Natural killer cell treated with Interleukin-12 subunit alpha and Interleukin-12 subunit beta and Interleukin-15 and Interleukin-18, amount 100 ng/mL, for 72 hours (primary cell): Measurements from ENCODE around the gene PIK3R1. TPM values are rescaled to one million over a fixed set of nuclear protein-coding genes. Genes with fewer than 3 reads are reported as not detected.

ENCODE experiments used
- ATAC-seq, 2 donors: fragments of 150-1000 bp; cut with Tn5 transposase in 1 of 2; sonication (Bioruptor Pico), chemical (Tn5 transposase) in 1 of 2; 2 replicates each; pipeline ENCODE4 v1.10.0; 2021
- DNase-seq: peaks from one replicate; pipeline ENCODE4 v3.0.0; 2022; ENCODE audit warnings: low spot score
- H3K27ac Mint-ChIP-seq, 2 donors: 1 replicate in 1 of 2; 2 replicates in 1 of 2; pipeline ENCODE4 v1.8.0; 2022; ENCODE audit warnings: mixed read lengths in 2 of 2, mild to moderate bottlenecking in 1 of 2, moderate library complexity in 1 of 2
- H3K27me3 Mint-ChIP-seq, 2 donors: 1 replicate in 1 of 2; 2 replicates in 1 of 2; pipeline ENCODE4 v1.8.0; 2022; ENCODE audit warnings: mixed read lengths in 2 of 2
- H3K36me3 Mint-ChIP-seq: one replicate; pipeline ENCODE4 v1.8.0; 2022; ENCODE audit warnings: mixed read lengths
- H3K4me1 Mint-ChIP-seq, 2 donors: 1 replicate in 1 of 2; 2 replicates in 1 of 2; pipeline ENCODE4 v1.8.0; 2022; ENCODE audit warnings: low read depth in 2 of 2, mixed read lengths in 2 of 2, mild to moderate bottlenecking in 1 of 2
- H3K4me3 Mint-ChIP-seq: one replicate; pipeline ENCODE4 v1.8.0; 2022; ENCODE audit warnings: mixed read lengths
- H3K9me3 Mint-ChIP-seq: 2 replicates; pipeline ENCODE4 v1.8.0; 2022; ENCODE audit warnings: mixed read lengths
- total RNA-seq, 2 donors: library from RNA; stranded (reverse); gene quantifications; one replicate each; pipeline ENCODE4 v1.2.3, GENCODE V29; 2022

PIK3R1 gene
- total RNA-seq, 2 donors from 2014 or later = 141 to 195 TPM

- Mint-ChIP-seq H3K27ac (peak overlapping the region; percentile 6 to 81), H3K9me3 (no peaks in the 10 kb centered on the region)
Measured at GRCh38 chr5:68296895-68297294, 81.3 kb downstream of the PIK3R1 start.

GRCh38 chr5:68297656-68298055 is 82.1 kb downstream of the PIK3R1 start:
- H3K36me3 Mint-ChIP-seq = peaks cover 50% of the 10 kb centered on the region
- peaks cover 31 to 33% of the 10 kb centered on the region in 2 donors for H3K4me1 Mint-ChIP-seq
- DNase-seq (no peak), ATAC-seq (no peak)
- no peaks in the 10 kb centered on the region for H3K27me3 Mint-ChIP-seq
- no peak overlapping the region for H3K4me3 Mint-ChIP-seq
- no peaks in the 10 kb centered on the region for H3K9me3 Mint-ChIP-seq
- peak overlapping the region in 1 of 2 donors; percentile 3 for H3K27ac Mint-ChIP-seq

More at GRCh38 chr5:68296895-68297294, 81.3 kb downstream of the PIK3R1 start:
- ATAC-seq (no peak), DNase-seq (no peak)
- Mint-ChIP-seq H3K36me3 (peaks cover 56% of the 10 kb centered on the region), H3K4me3 (no peak overlapping the region), H3K27me3 (no peaks in the 10 kb centered on the region), H3K4me1 (peaks cover 31 to 34% of the 10 kb centered on the region in 2 donors)

- H3K27me3 Mint-ChIP-seq = no peaks in the 10 kb centered on the region
- no peaks in the 10 kb centered on the region for H3K9me3 Mint-ChIP-seq
- H3K27ac Mint-ChIP-seq = peak overlapping the region in 1 of 2 donors; percentile 67
- no peak overlapping the region for H3K4me3 Mint-ChIP-seq
- ATAC-seq (no peak), DNase-seq (no peak)
- H3K36me3 Mint-ChIP-seq = peaks cover 49% of the 10 kb centered on the region
- H3K4me1 Mint-ChIP-seq = peaks cover 38 to 40% of the 10 kb centered on the region in 2 donors
Measured at GRCh38 chr5:68298479-68298878, 82.9 kb downstream of the PIK3R1 start.

GRCh38 chr5:68299105-68299504 is 83.5 kb downstream of the PIK3R1 start:
- H3K27ac Mint-ChIP-seq = peak overlapping the region in 1 of 2 donors; percentile 67
- peak in 1 of 2 donors; percentile 46 for ATAC-seq

GRCh38 chr5:68299575-68299974 is 84.0 kb downstream of the PIK3R1 start:
- DNase-seq (no peak), ATAC-seq (no peak)
- Mint-ChIP-seq H3K4me3 (no peak overlapping the region), H3K27ac (peak overlapping the region in 1 of 2 donors; percentile 67), H3K27me3 (no peaks in the 10 kb centered on the region), H3K9me3 (no peaks in the 10 kb centered on the region), H3K4me1 (peaks cover 43 to 50% of the 10 kb centered on the region in 2 donors), H3K36me3 (peaks cover 43% of the 10 kb centered on the region)

More at GRCh38 chr5:68299105-68299504, 83.5 kb downstream of the PIK3R1 start:
- no peaks in the 10 kb centered on the region for H3K27me3 Mint-ChIP-seq
- H3K4me1 Mint-ChIP-seq = peaks cover 44 to 46% of the 10 kb centered on the region in 2 donors
- peaks cover 48% of the 10 kb centered on the region for H3K36me3 Mint-ChIP-seq
- DNase-seq = no peak
- H3K4me3 Mint-ChIP-seq = no peak overlapping the region
- no peaks in the 10 kb centered on the region for H3K9me3 Mint-ChIP-seq

GRCh38 chr5:68303038-68303738 is 87.6 kb downstream of the PIK3R1 start:
- Mint-ChIP-seq H3K9me3 (no peaks in the 10 kb centered on the region), H3K4me1 (peaks cover 40 to 46% of the 10 kb centered on the region in 2 donors), H3K27me3 (no peaks in the 10 kb centered on the region), H3K27ac (peak overlapping the region; percentile 34 to 69), H3K4me3 (peak overlapping the region; percentile 35), H3K36me3 (peaks cover 13% of the 10 kb centered on the region)
- ATAC-seq = peak in 1 of 2 donors; percentile 26
- DNase-seq = no peak

GRCh38 chr5:68303754-68304420 is 88.3 kb downstream of the PIK3R1 start:
- H3K4me1 Mint-ChIP-seq = peaks cover 38 to 43% of the 10 kb centered on the region in 2 donors
- H3K36me3 Mint-ChIP-seq = peaks cover 12% of the 10 kb centered on the region
- H3K4me3 Mint-ChIP-seq = peak overlapping the region; percentile 35
- no peaks in the 10 kb centered on the region for H3K27me3 Mint-ChIP-seq
- peak in 1 of 2 donors; percentile 48 for ATAC-seq
- no peaks in the 10 kb centered on the region for H3K9me3 Mint-ChIP-seq
- DNase-seq = no peak
- peak overlapping the region; percentile 34 to 69 for H3K27ac Mint-ChIP-seq

- peaks cover 9% of the 10 kb centered on the region for H3K36me3 Mint-ChIP-seq
- no peak for DNase-seq
- H3K9me3 Mint-ChIP-seq = no peaks in the 10 kb centered on the region
- peak overlapping the region; percentile 35 for H3K4me3 Mint-ChIP-seq
- peak overlapping the region; percentile 34 to 69 for H3K27ac Mint-ChIP-seq
- H3K4me1 Mint-ChIP-seq = peaks cover 33 to 37% of the 10 kb centered on the region in 2 donors
- no peaks in the 10 kb centered on the region for H3K27me3 Mint-ChIP-seq
- ATAC-seq = peak; percentile 57 to 75
Measured at GRCh38 chr5:68304421-68305052, 89.0 kb downstream of the PIK3R1 start.

- no peaks in the 10 kb centered on the region for H3K9me3 Mint-ChIP-seq
- no peak overlapping the region for H3K4me3 Mint-ChIP-seq
- ATAC-seq (no peak), DNase-seq (no peak)
- peaks cover 7% of the 10 kb centered on the region for H3K36me3 Mint-ChIP-seq
- peaks cover 31 to 33% of the 10 kb centered on the region in 2 donors for H3K4me1 Mint-ChIP-seq
- no peak overlapping the region for H3K27ac Mint-ChIP-seq
- no peaks in the 10 kb centered on the region for H3K27me3 Mint-ChIP-seq
Measured at GRCh38 chr5:68305223-68305870, 89.8 kb downstream of the PIK3R1 start.

GRCh38 chr5:68306361-68307014 is 90.9 kb downstream of the PIK3R1 start:
- H3K27me3 Mint-ChIP-seq = no peaks in the 10 kb centered on the region

GRCh38 chr5:68313336-68313735 is 97.8 kb downstream of the PIK3R1 start:
- Mint-ChIP-seq H3K36me3 (no peaks in the 10 kb centered on the region), H3K4me3 (no peak overlapping the region), H3K27me3 (no peaks in the 10 kb centered on the region), H3K4me1 (peaks cover 18 to 30% of the 10 kb centered on the region in 2 donors), H3K27ac (no peak overlapping the region), H3K9me3 (no peaks in the 10 kb centered on the region)
- ATAC-seq = no peak
- DNase-seq = no peak

More at GRCh38 chr5:68306361-68307014, 90.9 kb downstream of the PIK3R1 start:
- no peak for DNase-seq
- no peak overlapping the region for H3K4me3 Mint-ChIP-seq
- H3K9me3 Mint-ChIP-seq = no peaks in the 10 kb centered on the region
- H3K27ac Mint-ChIP-seq = no peak overlapping the region
- H3K36me3 Mint-ChIP-seq = no peaks in the 10 kb centered on the region
- H3K4me1 Mint-ChIP-seq = peaks cover 24 to 25% of the 10 kb centered on the region in 2 donors
- no peak for ATAC-seq

GRCh38 chr5:68314465-68314864 is 98.9 kb downstream of the PIK3R1 start:
- ATAC-seq = no peak

GRCh38 chr5:68315679-68316271 is 100.2 kb downstream of the PIK3R1 start:
- Mint-ChIP-seq H3K27ac (peak overlapping the region; percentile 38 to 62), H3K27me3 (no peaks in the 10 kb centered on the region), H3K9me3 (no peaks in the 10 kb centered on the region), H3K4me3 (peak overlapping the region; percentile 44), H3K4me1 (peaks cover 23 to 37% of the 10 kb centered on the region in 2 donors), H3K36me3 (no peaks in the 10 kb centered on the region)
- ATAC-seq (peak; percentile 96), DNase-seq (peak; percentile 78)

More at GRCh38 chr5:68314465-68314864, 98.9 kb downstream of the PIK3R1 start:
- Mint-ChIP-seq H3K36me3 (no peaks in the 10 kb centered on the region), H3K9me3 (no peaks in the 10 kb centered on the region), H3K27ac (no peak overlapping the region), H3K4me3 (no peak overlapping the region), H3K27me3 (no peaks in the 10 kb centered on the region), H3K4me1 (peaks cover 22 to 34% of the 10 kb centered on the region in 2 donors)
- DNase-seq = no peak
